Posterior cingulate gyrus (tissue), 11 donors: ENCODE data around the gene PADI1.

Experiments
- DNase-seq, 10 donors: peaks; one replicate each; pipeline versions ENCODE4 v3.0.0 to v3.0.0-alpha.2; 2020 to 2021; ENCODE audit warnings: mixed read lengths in 3 of 10
- intact Hi-C: fragments of 100-400 bp; cut with DNase I; formaldehyde crosslinking; loops from one replicate; pipeline ENCODE4 v1.15.1; 2023

The PADI1 gene

GRCh38 chr1:17286646-17287045, 81.7 kb downstream of the PADI1 start:
- intact Hi-C loops: no loop called here
- no peak for DNase-seq

GRCh38 chr1:17287130-17287776, 82.3 kb downstream of the PADI1 start:
- intact Hi-C loops: no loop called here
- DNase-seq: no peak

- DNase-seq: peak in 1 of 10 donors; percentile 14
- intact Hi-C loops: no loop called here
Measured at GRCh38 chr1:17289721-17290120, 84.8 kb downstream of the PADI1 start.

GRCh38 chr1:17290553-17290952, 85.6 kb downstream of the PADI1 start:
- intact Hi-C loops: no loop called here
- no peak for DNase-seq

- DNase-seq: peak in 1 of 10 donors; percentile 8
- intact Hi-C loops: no loop called here
Measured at GRCh38 chr1:17292299-17293160, 87.6 kb downstream of the PADI1 start.

- intact Hi-C loops: no loop called here
- peak in 1 of 10 donors; percentile 16 for DNase-seq
Measured at GRCh38 chr1:17293681-17294425, 88.9 kb downstream of the PADI1 start.

GRCh38 chr1:17295292-17295691, 90.4 kb downstream of the PADI1 start:
- intact Hi-C loops: no loop called here
- DNase-seq: peak in 1 of 10 donors; percentile 58
